K562 (cell line): ENCODE results near the gene CYSRT1. TPM values are rescaled to one million over a fixed set of nuclear protein-coding genes. Genes with fewer than 3 reads are reported as not detected.

Experiments
- CHD2 ChIP-seq: IDR thresholded peaks from 2 replicates; pipeline ENCODE4 v1.6.1; 2011; ENCODE audit warnings: low read depth, low read length
- CREM ChIP-seq: IDR thresholded peaks from 2 replicates; pipeline ENCODE4 v1.6.1; 2014; ENCODE audit warnings: antibody characterized with exemption, low read depth
- EGR1 ChIP-seq: fragments of 450-650 bp; conservative IDR thresholded peaks from 2 replicates; pipeline ENCODE4 v1.6.1; 2017; ENCODE audit warnings: mild to moderate bottlenecking
- FOXK1 ChIP-seq: sonication (generic); formaldehyde crosslinking; IDR thresholded peaks from 2 replicates; pipeline ENCODE4 v1.8.0; 2022; ENCODE audit warnings: missing genetic modification reagents, mild to moderate bottlenecking, borderline replicate concordance
- HCFC1 ChIP-seq: IDR thresholded peaks from 2 replicates; pipeline ENCODE4 v1.6.1; 2012; ENCODE audit warnings: low read depth, low read length, improper control_type of control experiment
- MAFF ChIP-seq: IDR thresholded peaks from 2 replicates; pipeline ENCODE4 v1.6.1; 2012; ENCODE audit warnings: low read length, improper control_type of control experiment
- MTA2 ChIP-seq: fragments of 450-650 bp; IDR thresholded peaks from 2 replicates; pipeline ENCODE4 v1.6.1; 2016; ENCODE audit warnings: low read depth
- NBN ChIP-seq: fragments of 450-650 bp; IDR thresholded peaks from 2 replicates; pipeline ENCODE4 v1.6.1; 2016; ENCODE audit warnings: low read depth, mild to moderate bottlenecking
- NRF1 ChIP-seq, 2 experiments: fragments of 450-650 bp; IDR thresholded peaks in 1 of 2; conservative IDR thresholded peaks in 1 of 2; 2 replicates each; pipeline ENCODE4 v1.6.1; 2014; ENCODE audit warnings: mild to moderate bottlenecking in 2 of 2
- SNRNP70 ChIP-seq: fragments of 200-400 bp; formaldehyde crosslinking; optimal IDR thresholded peaks from 2 replicates; pipeline ENCODE3; 2017; ENCODE audit warnings: low read depth, low read length
- SRSF7 ChIP-seq: fragments of 200-400 bp; formaldehyde crosslinking; optimal IDR thresholded peaks from 2 replicates; pipeline ENCODE3; 2017; ENCODE audit warnings: mild to moderate bottlenecking, low read depth, low read length
- ZNF121 ChIP-seq: sonication (generic); formaldehyde crosslinking; conservative IDR thresholded peaks from 2 replicates; pipeline ENCODE4 v1.8.0; 2022; ENCODE audit warnings: missing genetic modification reagents
- ZNF184 ChIP-seq: sonication (generic); formaldehyde crosslinking; IDR thresholded peaks from 2 replicates; pipeline ENCODE4 v1.5.0; 2020; ENCODE audit warnings: missing genetic modification reagents
- ZNF197 ChIP-seq: fragments of 200-800 bp; sonication (Bioruptor generic); IDR thresholded peaks from 2 replicates; pipeline ENCODE4 v1.6.1; 2016; ENCODE audit warnings: low read depth, missing genetic modification characterization, missing compliant biosample characterization
- ZNF668 ChIP-seq: fragments of 250-450 bp; sonication (Bioruptor Pico); IDR thresholded peaks from 2 replicates; pipeline ENCODE4 v1.8.0; 2022; ENCODE audit warnings: mild to moderate bottlenecking, inconsistent platforms
- ZNF707 ChIP-seq: fragments of 250-450 bp; sonication (Bioruptor Pico); conservative IDR thresholded peaks from 2 replicates; pipeline ENCODE4 v1.8.0; 2022; ENCODE audit warnings: inconsistent platforms, mild to moderate bottlenecking, moderate library complexity
- ZNF830 ChIP-seq: fragments of 250-450 bp; sonication (Bioruptor Pico); IDR thresholded peaks from 2 replicates; pipeline ENCODE4 v1.5.0; 2021; ENCODE audit warnings: mild to moderate bottlenecking
- polyA plus RNA-seq, 8 experiments: library from polyadenylated mRNA; depleted of rRNA in 4 of 8; stranded (reverse) in 5 of 8; unstranded in 3 of 8; fragments of >200 nt; fragmentation: Nextera tagmentation in 2 of 8; fragmentation: Illumina TruSeq in 1 of 8; extraction: Ambion mirVana in 2 of 8; extraction: Trizol in 1 of 8; gene quantifications; 2 replicates each; pipeline versions ENCODE4 v1.2.1 to v1.2.3, GENCODE V29; 2011 to 2014; ENCODE audit warnings: inconsistent platforms in 1 of 8, missing spikeins in 1 of 8
- total RNA-seq, 7 experiments: library from RNA; depleted of rRNA in 6 of 7; stranded (reverse); fragments of >200 nt in 6 of 7; fragmentation: Illumina TruSeq in 2 of 7; extraction: Trizol in 2 of 7; gene quantifications; 2 replicates each; pipeline versions ENCODE4 v1.2.1 to v1.2.3, GENCODE V29; 2011 to 2021; ENCODE audit warnings: low replicate concordance in 1 of 7
- TF ChIP-seq, protein P1 (sequence below): sonication (generic); formaldehyde crosslinking; IDR thresholded peaks from 2 replicates; pipeline ENCODE4 v1.9.0; 2022; ENCODE audit warnings: mild to moderate bottlenecking, missing genetic modification reagents
- TF ChIP-seq, protein P2 (sequence below): fragments of 450-650 bp; IDR thresholded peaks from 2 replicates; pipeline ENCODE4 v1.6.1; 2016; ENCODE audit warnings: low read depth, mild to moderate bottlenecking, moderate library complexity
- TF ChIP-seq, protein P3 (sequence below): fragments of 250-450 bp; sonication (Bioruptor Pico); IDR thresholded peaks from 2 replicates; pipeline ENCODE4 v1.5.0; 2021
- TF ChIP-seq, protein P4 (sequence below): fragments of 250-450 bp; sonication (Bioruptor Pico); IDR thresholded peaks from 2 replicates; pipeline ENCODE4 v1.4.0; 2020; ENCODE audit warnings: mild to moderate bottlenecking, moderate library complexity
- TF ChIP-seq, protein P5 (sequence below): sonication (generic); formaldehyde crosslinking; IDR thresholded peaks from 2 replicates; pipeline ENCODE4 v1.8.1; 2023; ENCODE audit warnings: mild to moderate bottlenecking, missing genetic modification reagents, moderate library complexity
- TF ChIP-seq, protein P6 (sequence below): sonication (generic); formaldehyde crosslinking; IDR thresholded peaks from 2 replicates; pipeline ENCODE4 v1.8.1; 2022; ENCODE audit warnings: missing genetic modification reagents

Gene CYSRT1
- total and polyA plus RNA-seq, 9 of the 15 experiments (the other 6 are each of a cell fraction or from before 2014, with no cell fraction given) = 0.04 to 1.4 (median 0.42) TPM; not detected in 3

DNA sequence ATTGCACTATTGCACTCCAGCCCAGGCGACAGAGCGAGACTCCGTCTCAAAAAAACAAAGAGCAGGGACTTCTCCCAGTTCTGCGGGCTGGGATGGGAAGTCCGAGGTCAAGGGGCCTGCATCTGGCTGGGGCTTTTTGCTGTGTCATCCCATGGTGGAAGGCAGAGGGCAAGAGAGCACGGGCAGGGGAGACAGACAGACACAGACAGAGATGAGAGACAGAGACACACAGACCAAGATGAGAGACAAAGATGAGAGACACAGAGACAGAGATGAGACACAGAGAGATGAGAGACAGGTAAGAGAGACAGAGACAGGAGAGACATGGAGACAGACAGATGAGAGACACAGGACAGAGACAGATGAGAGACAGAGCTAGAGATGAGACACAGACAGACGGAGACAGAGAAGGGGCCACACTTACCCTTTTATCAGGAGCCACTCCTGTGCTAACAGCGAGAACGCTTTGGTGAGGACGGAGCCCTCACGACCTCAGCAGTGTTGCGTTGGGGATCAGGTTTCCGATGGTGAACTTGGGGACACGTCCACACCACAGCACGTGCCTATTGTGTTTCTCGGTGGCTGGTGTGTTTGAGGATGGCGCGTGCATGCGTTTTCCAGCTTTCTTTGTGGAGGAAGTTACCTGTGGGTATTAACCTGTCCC, 43.7 kb downstream of the CYSRT1 start (continued):
- TF ChIP-seq, protein P1, sequence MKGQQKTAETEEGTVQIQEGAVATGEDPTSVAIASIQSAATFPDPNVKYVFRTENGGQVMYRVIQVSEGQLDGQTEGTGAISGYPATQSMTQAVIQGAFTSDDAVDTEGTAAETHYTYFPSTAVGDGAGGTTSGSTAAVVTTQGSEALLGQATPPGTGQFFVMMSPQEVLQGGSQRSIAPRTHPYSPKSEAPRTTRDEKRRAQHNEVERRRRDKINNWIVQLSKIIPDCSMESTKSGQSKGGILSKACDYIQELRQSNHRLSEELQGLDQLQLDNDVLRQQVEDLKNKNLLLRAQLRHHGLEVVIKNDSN (CRISPR knock-in tag) = peak; percentile 47
- TF ChIP-seq, protein P2, sequence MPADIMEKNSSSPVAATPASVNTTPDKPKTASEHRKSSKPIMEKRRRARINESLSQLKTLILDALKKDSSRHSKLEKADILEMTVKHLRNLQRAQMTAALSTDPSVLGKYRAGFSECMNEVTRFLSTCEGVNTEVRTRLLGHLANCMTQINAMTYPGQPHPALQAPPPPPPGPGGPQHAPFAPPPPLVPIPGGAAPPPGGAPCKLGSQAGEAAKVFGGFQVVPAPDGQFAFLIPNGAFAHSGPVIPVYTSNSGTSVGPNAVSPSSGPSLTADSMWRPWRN = no peak
- no peak for TF ChIP-seq FOXK1 (CRISPR knock-in tag)
- TF ChIP-seq MAFF = peak; percentile 91
- TF ChIP-seq CREM = 0 out of 2 replicates have a peak, but pooled peaks have one; percentile 6
- TF ChIP-seq CHD2 = no peak
- no peak for TF ChIP-seq ZNF197 (CRISPR knock-in tag)
- TF ChIP-seq, protein P3, sequence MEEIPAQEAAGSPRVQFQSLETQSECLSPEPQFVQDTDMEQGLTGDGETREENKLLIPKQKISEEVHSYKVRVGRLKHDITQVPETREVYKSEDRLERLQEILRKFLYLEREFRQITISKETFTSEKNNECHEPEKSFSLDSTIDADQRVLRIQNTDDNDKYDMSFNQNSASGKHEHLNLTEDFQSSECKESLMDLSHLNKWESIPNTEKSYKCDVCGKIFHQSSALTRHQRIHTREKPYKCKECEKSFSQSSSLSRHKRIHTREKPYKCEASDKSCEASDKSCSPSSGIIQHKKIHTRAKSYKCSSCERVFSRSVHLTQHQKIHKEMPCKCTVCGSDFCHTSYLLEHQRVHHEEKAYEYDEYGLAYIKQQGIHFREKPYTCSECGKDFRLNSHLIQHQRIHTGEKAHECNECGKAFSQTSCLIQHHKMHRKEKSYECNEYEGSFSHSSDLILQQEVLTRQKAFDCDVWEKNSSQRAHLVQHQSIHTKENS (CRISPR knock-in tag) = no peak
- no peak for TF ChIP-seq SNRNP70
- TF ChIP-seq ZNF830 (CRISPR knock-in tag) = no peak
- TF ChIP-seq NBN = peak; percentile 88
- TF ChIP-seq ZNF184 (CRISPR knock-in tag) = no peak
- no peak for TF ChIP-seq EGR1
- TF ChIP-seq, protein P4, sequence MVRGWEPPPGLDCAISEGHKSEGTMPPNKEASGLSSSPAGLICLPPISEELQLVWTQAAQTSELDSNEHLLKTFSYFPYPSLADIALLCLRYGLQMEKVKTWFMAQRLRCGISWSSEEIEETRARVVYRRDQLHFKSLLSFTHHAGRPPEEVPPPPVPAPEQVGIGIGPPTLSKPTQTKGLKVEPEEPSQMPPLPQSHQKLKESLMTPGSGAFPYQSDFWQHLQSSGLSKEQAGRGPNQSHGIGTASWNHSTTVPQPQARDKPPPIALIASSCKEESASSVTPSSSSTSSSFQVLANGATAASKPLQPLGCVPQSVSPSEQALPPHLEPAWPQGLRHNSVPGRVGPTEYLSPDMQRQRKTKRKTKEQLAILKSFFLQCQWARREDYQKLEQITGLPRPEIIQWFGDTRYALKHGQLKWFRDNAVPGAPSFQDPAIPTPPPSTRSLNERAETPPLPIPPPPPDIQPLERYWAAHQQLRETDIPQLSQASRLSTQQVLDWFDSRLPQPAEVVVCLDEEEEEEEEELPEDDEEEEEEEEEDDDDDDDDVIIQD (CRISPR knock-in tag) = no peak
- TF ChIP-seq, protein P5, sequence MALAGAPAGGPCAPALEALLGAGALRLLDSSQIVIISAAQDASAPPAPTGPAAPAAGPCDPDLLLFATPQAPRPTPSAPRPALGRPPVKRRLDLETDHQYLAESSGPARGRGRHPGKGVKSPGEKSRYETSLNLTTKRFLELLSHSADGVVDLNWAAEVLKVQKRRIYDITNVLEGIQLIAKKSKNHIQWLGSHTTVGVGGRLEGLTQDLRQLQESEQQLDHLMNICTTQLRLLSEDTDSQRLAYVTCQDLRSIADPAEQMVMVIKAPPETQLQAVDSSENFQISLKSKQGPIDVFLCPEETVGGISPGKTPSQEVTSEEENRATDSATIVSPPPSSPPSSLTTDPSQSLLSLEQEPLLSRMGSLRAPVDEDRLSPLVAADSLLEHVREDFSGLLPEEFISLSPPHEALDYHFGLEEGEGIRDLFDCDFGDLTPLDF = no peak
- no peak for TF ChIP-seq NRF1 (conservative IDR thresholded peaks at IDR 0.05 in 1 of 2, IDR thresholded peaks at IDR 0.05 in 1 of 2)
- no peak for TF ChIP-seq ZNF668 (CRISPR knock-in tag)
- TF ChIP-seq SRSF7 = no peak
- TF ChIP-seq MTA2 = 0 out of 2 replicates have a peak, but pooled peaks have one; percentile 36
- TF ChIP-seq ZNF707 = no peak
- no peak for TF ChIP-seq HCFC1
- no peak for TF ChIP-seq ZNF121 (CRISPR knock-in tag)
- TF ChIP-seq, protein P6, sequence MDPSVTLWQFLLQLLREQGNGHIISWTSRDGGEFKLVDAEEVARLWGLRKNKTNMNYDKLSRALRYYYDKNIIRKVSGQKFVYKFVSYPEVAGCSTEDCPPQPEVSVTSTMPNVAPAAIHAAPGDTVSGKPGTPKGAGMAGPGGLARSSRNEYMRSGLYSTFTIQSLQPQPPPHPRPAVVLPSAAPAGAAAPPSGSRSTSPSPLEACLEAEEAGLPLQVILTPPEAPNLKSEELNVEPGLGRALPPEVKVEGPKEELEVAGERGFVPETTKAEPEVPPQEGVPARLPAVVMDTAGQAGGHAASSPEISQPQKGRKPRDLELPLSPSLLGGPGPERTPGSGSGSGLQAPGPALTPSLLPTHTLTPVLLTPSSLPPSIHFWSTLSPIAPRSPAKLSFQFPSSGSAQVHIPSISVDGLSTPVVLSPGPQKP (CRISPR knock-in tag) = no peak
